MM.1S (cell line): ENCODE measurements around the gene STX16.

Source experiments
- CTCF ChIP-seq: fragments of 300-600 bp; sonication (generic); IDR thresholded peaks from 2 replicates; pipeline ENCODE4 v1.5.1; 2016; ENCODE audit warnings: antibody characterized with exemption, low read length, mixed read lengths
- EZH2 ChIP-seq: fragments of 300-600 bp; sonication (generic); optimal IDR thresholded peaks from 2 replicates; pipeline ENCODE3; 2017; ENCODE audit warnings: low read depth, mild to moderate bottlenecking, antibody characterized with exemption, low read length, mixed read lengths
- EZH2phosphoT487 ChIP-seq: fragments of 300-600 bp; sonication (generic); IDR thresholded peaks from 2 replicates; pipeline ENCODE4 v1.6.1; 2018; ENCODE audit warnings: antibody characterized with exemption, low read length

GRCh38 chr20:58610811-58611210, 40.3 kb upstream of the STX16 start:
- TF ChIP-seq CTCF (no peak), EZH2 (no peak), EZH2phosphoT487 (no peak)
